HEK293 (cell line): ENCODE data around the gene STARD13.

ENCODE experiments used
- CTCF ChIA-PET: fragments of 350-600 bp; formaldehyde crosslinking; extraction: SDS; loops from one replicate; lab custom pipeline; 2021; ENCODE audit warnings: antibody characterized with exemption; lab: Yijun Ruan, JAX
- POLR2A ChIA-PET: fragments of 300-600 bp; formaldehyde crosslinking; extraction: SDS; loops from one replicate; lab custom pipeline; 2020; ENCODE audit warnings: antibody characterized with exemption, inconsistent platforms; lab: Yijun Ruan, JAX
- H3K27ac ChIP-seq: fragments of 200-500 bp; sonication (Bioruptor generic); 2 replicates; pipeline ENCODE4 v1.5.1; 2014; ENCODE audit warnings: low read depth, low read length, control low read depth, inconsistent platforms; ENCODE audit errors: extremely low read depth
- H3K36me3 ChIP-seq, 2 experiments: fragments of 200-500 bp in 1 of 2; sonication (Bioruptor generic) in 1 of 2; 1 replicate in 1 of 2; 2 replicates in 1 of 2; pipeline ENCODE4 v1.5.1; 2014 to 2017; ENCODE audit warnings: inconsistent platforms in 2 of 2, low read length in 2 of 2; ENCODE audit not compliant: control insufficient read depth in 2 of 2, insufficient read depth in 1 of 2
- H3K4me1 ChIP-seq: fragments of 200-500 bp; sonication (Bioruptor generic); 2 replicates; pipeline ENCODE4 v1.5.1; 2014; ENCODE audit warnings: mild to moderate bottlenecking, low read length, inconsistent platforms; ENCODE audit not compliant: control insufficient read depth, insufficient read depth
- H3K4me3 ChIP-seq: 2 replicates; pipeline ENCODE4 v1.5.1; 2011; ENCODE audit warnings: low read depth, mild to moderate bottlenecking, control low read depth, low read length, moderate library complexity
- H3K9me3 ChIP-seq: fragments of 200-500 bp; sonication (Bioruptor generic); 2 replicates; pipeline ENCODE4 v1.5.1; 2014; ENCODE audit warnings: low read depth, low read length, inconsistent platforms; ENCODE audit not compliant: control insufficient read depth, insufficient read depth
- GLIS2 ChIP-seq: fragments of 450-650 bp; formaldehyde crosslinking; IDR thresholded peaks from 2 replicates; pipeline ENCODE4 v1.5.1; 2016; ENCODE audit warnings: missing biosample characterization, missing genetic modification characterization
- MYNN ChIP-seq: fragments of 450-650 bp; formaldehyde crosslinking; IDR thresholded peaks from 2 replicates; pipeline ENCODE4 v1.5.1; 2016; ENCODE audit warnings: missing biosample characterization, missing genetic modification characterization, borderline replicate concordance
- PRDM1 ChIP-seq: fragments of 450-650 bp; formaldehyde crosslinking; IDR thresholded peaks from 2 replicates; pipeline ENCODE4; 2016; ENCODE audit warnings: missing biosample characterization, missing genetic modification characterization
- REST ChIP-seq: fragments of 450-650 bp; formaldehyde crosslinking; IDR thresholded peaks from 2 replicates; pipeline ENCODE4 v1.5.1; 2016; ENCODE audit warnings: missing biosample characterization, missing genetic modification characterization
- ZBTB1 ChIP-seq: fragments of 450-650 bp; formaldehyde crosslinking; IDR thresholded peaks from 2 replicates; pipeline ENCODE4 v1.5.1; 2016; ENCODE audit warnings: missing biosample characterization, missing genetic modification characterization
- ZBTB17 ChIP-seq: fragments of 450-650 bp; formaldehyde crosslinking; IDR thresholded peaks from 2 replicates; pipeline ENCODE4 v1.5.1; 2016; ENCODE audit warnings: missing biosample characterization, missing genetic modification characterization
- ZBTB21 ChIP-seq: fragments of 450-650 bp; formaldehyde crosslinking; IDR thresholded peaks from 2 replicates; pipeline ENCODE4 v1.5.1; 2017; ENCODE audit warnings: missing biosample characterization, missing genetic modification characterization
- ZNF114 ChIP-seq: fragments of 450-650 bp; formaldehyde crosslinking; IDR thresholded peaks from 2 replicates; pipeline ENCODE4 v1.5.0; 2017; ENCODE audit warnings: missing biosample characterization, missing genetic modification characterization
- ZNF16 ChIP-seq: fragments of 450-650 bp; formaldehyde crosslinking; IDR thresholded peaks from 2 replicates; pipeline ENCODE4 v1.5.1; 2016; ENCODE audit warnings: low read depth, missing biosample characterization, missing genetic modification characterization
- ZNF23 ChIP-seq: fragments of 450-650 bp; formaldehyde crosslinking; IDR thresholded peaks from 2 replicates; pipeline ENCODE4 v1.5.1; 2016; ENCODE audit warnings: missing biosample characterization, missing genetic modification characterization, borderline replicate concordance
- ZNF350 ChIP-seq: fragments of 450-650 bp; formaldehyde crosslinking; IDR thresholded peaks from 2 replicates; pipeline ENCODE4 v1.5.0; 2017; ENCODE audit warnings: missing biosample characterization, mild to moderate bottlenecking, missing genetic modification characterization
- ZNF362 ChIP-seq: fragments of 450-650 bp; formaldehyde crosslinking; IDR thresholded peaks from 2 replicates; pipeline ENCODE4 v1.5.1; 2016; ENCODE audit warnings: missing biosample characterization, missing genetic modification characterization
- ZNF366 ChIP-seq: fragments of 450-650 bp; formaldehyde crosslinking; conservative IDR thresholded peaks from 2 replicates; pipeline ENCODE4 v1.5.1; 2016; ENCODE audit warnings: missing biosample characterization, missing genetic modification characterization
- ZNF391 ChIP-seq: fragments of 450-650 bp; formaldehyde crosslinking; IDR thresholded peaks from 2 replicates; pipeline ENCODE4 v1.5.1; 2016; ENCODE audit warnings: low read depth, missing biosample characterization, missing genetic modification characterization, borderline replicate concordance
- ZNF513 ChIP-seq: fragments of 450-650 bp; IDR thresholded peaks from 2 replicates; pipeline ENCODE4 v1.5.1; 2018; ENCODE audit warnings: missing biosample characterization, missing genetic modification characterization
- ZNF580 ChIP-seq: fragments of 450-650 bp; formaldehyde crosslinking; IDR thresholded peaks from 2 replicates; pipeline ENCODE4 v1.5.1; 2016; ENCODE audit warnings: missing biosample characterization, missing genetic modification characterization
- ZNF585B ChIP-seq: fragments of 450-650 bp; formaldehyde crosslinking; IDR thresholded peaks from 2 replicates; pipeline ENCODE4 v1.5.1; 2016; ENCODE audit warnings: missing biosample characterization, missing genetic modification characterization
- ZNF610 ChIP-seq: fragments of 450-650 bp; formaldehyde crosslinking; IDR thresholded peaks from 2 replicates; pipeline ENCODE4 v1.5.1; 2016; ENCODE audit warnings: missing biosample characterization, missing genetic modification characterization, borderline replicate concordance
- ZNF623 ChIP-seq: fragments of 450-650 bp; formaldehyde crosslinking; IDR thresholded peaks from 2 replicates; pipeline ENCODE4 v1.5.1; 2016; ENCODE audit warnings: missing biosample characterization, missing genetic modification characterization
- ZNF670 ChIP-seq: fragments of 450-650 bp; formaldehyde crosslinking; IDR thresholded peaks from 2 replicates; pipeline ENCODE4 v1.5.1; 2016; ENCODE audit warnings: missing biosample characterization, missing genetic modification characterization, low read depth
- ZNF777 ChIP-seq: fragments of 450-650 bp; formaldehyde crosslinking; IDR thresholded peaks from 2 replicates; pipeline ENCODE4 v1.5.1; 2017; ENCODE audit warnings: missing biosample characterization, missing genetic modification characterization, borderline replicate concordance
- ZNF792 ChIP-seq: fragments of 450-650 bp; formaldehyde crosslinking; IDR thresholded peaks from 2 replicates; pipeline ENCODE4 v1.5.1; 2016; ENCODE audit warnings: missing biosample characterization, missing genetic modification characterization
- TF ChIP-seq, protein P1 (sequence below): fragments of 450-650 bp; formaldehyde crosslinking; IDR thresholded peaks from 2 replicates; pipeline ENCODE4 v1.5.1; 2016; ENCODE audit warnings: missing biosample characterization, missing genetic modification characterization
- TF ChIP-seq, protein P2 (sequence below): fragments of 450-650 bp; formaldehyde crosslinking; IDR thresholded peaks from 2 replicates; pipeline ENCODE4 v1.5.1; 2017; ENCODE audit warnings: missing biosample characterization, mild to moderate bottlenecking, missing genetic modification characterization, moderate library complexity

Gene STARD13

GRCh38 chr13:33185853-33186252 lies 99.7 kb downstream of the STARD13 start:
- ChIA-PET CTCF (interaction anchor here (0.6 kb wide), 1 partner anchor 34 kb away, joined by 3 read pairs; no protein-coding TSS in a partner anchor), POLR2A (no interaction called here)

DNA sequence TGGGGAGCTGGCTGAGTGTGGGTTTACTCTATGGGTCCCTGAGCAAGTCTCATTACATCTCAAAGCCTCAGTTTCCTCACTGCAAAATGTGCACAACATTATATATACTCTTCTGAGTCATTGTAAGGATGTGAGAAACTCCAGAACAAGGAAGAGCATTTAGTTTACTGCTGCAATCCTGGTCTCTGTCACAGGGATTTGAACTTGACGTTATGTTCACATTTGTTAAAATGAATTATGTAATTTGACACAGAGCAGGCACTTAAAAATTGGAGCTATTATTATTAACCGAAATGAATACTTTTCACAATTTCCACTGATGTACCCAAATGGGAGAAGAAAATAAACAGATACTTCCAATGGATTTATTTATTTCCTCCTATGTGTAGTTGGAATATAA lies 101.0 kb downstream of the STARD13 start:
- H3K36me3 ChIP-seq = no peaks in the 10 kb centered on the region
- H3K4me1 ChIP-seq = no peaks in the 10 kb centered on the region
- no peak overlapping the region for H3K4me3 ChIP-seq
- ChIA-PET CTCF (no interaction called here), POLR2A (no interaction called here)
- no peak overlapping the region for H3K27ac ChIP-seq
- no peaks in the 10 kb centered on the region for H3K9me3 ChIP-seq
- no peak for TF ChIP-seq ZNF23 (tag by site-specific recombination)
- no peak for TF ChIP-seq ZNF623 (tag by site-specific recombination)
- TF ChIP-seq ZNF513 (tag by site-specific recombination) = no peak
- no peak for TF ChIP-seq ZBTB17 (tag by site-specific recombination)
- no peak for TF ChIP-seq ZNF362 (tag by site-specific recombination)
- TF ChIP-seq ZNF670 (tag by site-specific recombination) = no peak
- TF ChIP-seq, protein P1, sequence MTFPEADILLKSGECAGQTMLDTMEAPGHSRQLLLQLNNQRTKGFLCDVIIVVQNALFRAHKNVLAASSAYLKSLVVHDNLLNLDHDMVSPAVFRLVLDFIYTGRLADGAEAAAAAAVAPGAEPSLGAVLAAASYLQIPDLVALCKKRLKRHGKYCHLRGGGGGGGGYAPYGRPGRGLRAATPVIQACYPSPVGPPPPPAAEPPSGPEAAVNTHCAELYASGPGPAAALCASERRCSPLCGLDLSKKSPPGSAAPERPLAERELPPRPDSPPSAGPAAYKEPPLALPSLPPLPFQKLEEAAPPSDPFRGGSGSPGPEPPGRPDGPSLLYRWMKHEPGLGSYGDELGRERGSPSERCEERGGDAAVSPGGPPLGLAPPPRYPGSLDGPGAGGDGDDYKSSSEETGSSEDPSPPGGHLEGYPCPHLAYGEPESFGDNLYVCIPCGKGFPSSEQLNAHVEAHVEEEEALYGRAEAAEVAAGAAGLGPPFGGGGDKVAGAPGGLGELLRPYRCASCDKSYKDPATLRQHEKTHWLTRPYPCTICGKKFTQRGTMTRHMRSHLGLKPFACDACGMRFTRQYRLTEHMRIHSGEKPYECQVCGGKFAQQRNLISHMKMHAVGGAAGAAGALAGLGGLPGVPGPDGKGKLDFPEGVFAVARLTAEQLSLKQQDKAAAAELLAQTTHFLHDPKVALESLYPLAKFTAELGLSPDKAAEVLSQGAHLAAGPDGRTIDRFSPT (tag by site-specific recombination) = no peak

More at GRCh38 chr13:33185853-33186252, 99.7 kb downstream of the STARD13 start:
- Histone ChIP-seq H3K4me1 (no peaks in the 10 kb centered on the region), H3K4me3 (no peak overlapping the region), H3K9me3 (no peaks in the 10 kb centered on the region), H3K36me3 (no peaks in the 10 kb centered on the region), H3K27ac (no peak overlapping the region)
- TF ChIP-seq ZNF114 = no peak
- no peak for TF ChIP-seq ZNF391 (tag by site-specific recombination)
- no peak for TF ChIP-seq ZNF792 (tag by site-specific recombination)
- TF ChIP-seq ZNF610 = no peak
- no peak for TF ChIP-seq ZNF23 (tag by site-specific recombination)
- TF ChIP-seq, protein P2, sequence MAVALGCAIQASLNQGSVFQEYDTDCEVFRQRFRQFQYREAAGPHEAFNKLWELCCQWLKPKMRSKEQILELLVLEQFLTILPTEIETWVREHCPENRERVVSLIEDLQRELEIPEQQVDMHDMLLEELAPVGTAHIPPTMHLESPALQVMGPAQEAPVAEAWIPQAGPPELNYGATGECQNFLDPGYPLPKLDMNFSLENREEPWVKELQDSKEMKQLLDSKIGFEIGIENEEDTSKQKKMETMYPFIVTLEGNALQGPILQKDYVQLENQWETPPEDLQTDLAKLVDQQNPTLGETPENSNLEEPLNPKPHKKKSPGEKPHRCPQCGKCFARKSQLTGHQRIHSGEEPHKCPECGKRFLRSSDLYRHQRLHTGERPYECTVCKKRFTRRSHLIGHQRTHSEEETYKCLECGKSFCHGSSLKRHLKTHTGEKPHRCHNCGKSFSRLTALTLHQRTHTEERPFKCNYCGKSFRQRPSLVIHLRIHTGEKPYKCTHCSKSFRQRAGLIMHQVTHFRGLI (tag by site-specific recombination) = no peak
- TF ChIP-seq ZBTB21 (tag by site-specific recombination) = no peak
- TF ChIP-seq ZNF513 (tag by site-specific recombination) = no peak
- TF ChIP-seq REST (tag by site-specific recombination) = no peak
- no peak for TF ChIP-seq ZNF580 (tag by site-specific recombination)
- no peak for TF ChIP-seq ZNF350 (tag by site-specific recombination)
- no peak for TF ChIP-seq ZNF585B (tag by site-specific recombination)
- no peak for TF ChIP-seq ZNF777 (tag by site-specific recombination)
- no peak for TF ChIP-seq ZNF16 (tag by site-specific recombination)
- no peak for TF ChIP-seq ZBTB1
- no peak for TF ChIP-seq PRDM1 (tag by site-specific recombination)
- TF ChIP-seq ZNF366 (tag by site-specific recombination) = no peak
- no peak for TF ChIP-seq MYNN
- no peak for TF ChIP-seq GLIS2
